ENCODE results near the gene HPSE. TPM values are rescaled to one million over a fixed set of nuclear protein-coding genes. Genes with fewer than 3 reads are reported as not detected.

Gene HPSE
- total and polyA plus RNA-seq, 4 donors = 0.43 to 4.7 (median 1.0) TPM

- peak overlapping the region in 1 of 3 donors; percentile 8 for H3K4me3 ChIP-seq (ENCODE audit: low read depth in 1 of 3, low read length in 3 of 3)
- H3K4me1 ChIP-seq (ENCODE audit: control insufficient read depth in 4 of 4, insufficient read depth in 4 of 4, low read length in 3 of 4) = no peaks in the 10 kb centered on the region
- peaks cover 0 to 14% (median 7%) of the 10 kb centered on the region in 4 donors for H3K9me3 ChIP-seq (ENCODE audit: control insufficient read depth in 4 of 4, low read length in 3 of 4)
- WGBS = 93% methylated on average over 5 of the region's 5 CpGs
- no peak for TF ChIP-seq FOXA2 (IDR thresholded peaks at IDR 0.05)
- no peak for TF ChIP-seq RAD21 (IDR thresholded peaks at IDR 0.05)
- no peak for TF ChIP-seq REST (IDR thresholded peaks at IDR 0.05)
- no peak for TF ChIP-seq SP1 (IDR thresholded peaks at IDR 0.05)
- no peak for TF ChIP-seq YY1 (IDR thresholded peaks at IDR 0.05)
- TF ChIP-seq RXRA (IDR thresholded peaks at IDR 0.05) = no peak
- TF ChIP-seq FOXA1 (IDR thresholded peaks at IDR 0.05) = no peak
- no peak for TF ChIP-seq EGR1 (IDR thresholded peaks at IDR 0.05; ENCODE audit: low read depth in 2 of 2)
- DNase-seq (ENCODE audit: low spot score) = no peak
- no peaks in the 10 kb centered on the region for H3K27me3 ChIP-seq (ENCODE audit: control insufficient read depth in 4 of 4, insufficient read depth in 4 of 4, low read length in 3 of 4)
- no peak overlapping the region for H3K9ac ChIP-seq (ENCODE audit: low read depth in 1 of 2, low read length in 2 of 2)
- no peak overlapping the region for H3K27ac ChIP-seq (ENCODE audit: low read depth in 1 of 2, low read length in 2 of 2)
- H3K36me3 ChIP-seq (ENCODE audit: control insufficient read depth in 4 of 4, insufficient read depth in 3 of 4, low read depth in 1 of 4, low read length in 3 of 4) = no peaks in the 10 kb centered on the region
Observed at GRCh38 chr4:83378419-83378818, 43.8 kb upstream of the HPSE start.

DNA sequence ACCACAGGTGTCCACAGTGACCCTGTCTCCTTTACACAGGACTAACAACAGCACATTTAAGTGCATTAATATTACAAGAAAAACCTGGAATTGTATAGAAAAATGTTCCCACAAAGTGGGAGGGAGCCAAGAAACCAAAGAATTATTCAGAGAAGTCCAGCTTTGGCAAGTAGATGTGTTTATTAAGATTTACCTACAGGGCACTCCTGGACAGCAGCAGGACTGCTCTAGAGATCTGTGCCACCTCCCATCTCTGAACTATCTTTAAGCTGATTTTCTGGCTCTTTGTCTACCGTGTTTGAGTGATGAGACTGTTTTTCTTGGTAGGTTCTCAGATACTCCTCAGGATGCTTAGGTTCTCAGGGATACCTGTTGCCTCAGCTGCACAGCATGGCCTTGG is 38.3 kb upstream of the HPSE start:
- TF ChIP-seq RAD21 (IDR thresholded peaks at IDR 0.05) = no peak
- Histone ChIP-seq H3K9me3 (ENCODE audit: control insufficient read depth in 4 of 4, low read length in 3 of 4) (peaks cover 0 to 4% (median under 1%) of the 10 kb centered on the region in 4 donors), H3K27ac (ENCODE audit: low read depth in 1 of 2, low read length in 2 of 2) (no peak overlapping the region), H3K9ac (ENCODE audit: low read depth in 1 of 2, low read length in 2 of 2) (no peak overlapping the region), H3K4me3 (ENCODE audit: low read depth in 1 of 3, low read length in 3 of 3) (no peak overlapping the region), H3K4me1 (ENCODE audit: control insufficient read depth in 4 of 4, insufficient read depth in 4 of 4, low read length in 3 of 4) (no peaks in the 10 kb centered on the region), H3K27me3 (ENCODE audit: control insufficient read depth in 4 of 4, insufficient read depth in 4 of 4, low read length in 3 of 4) (no peaks in the 10 kb centered on the region), H3K36me3 (ENCODE audit: control insufficient read depth in 4 of 4, insufficient read depth in 3 of 4, low read depth in 1 of 4, low read length in 3 of 4) (no peaks in the 10 kb centered on the region)
- WGBS = 87% methylated on average over 1 of the region's 1 CpG
- no peak for DNase-seq (ENCODE audit: low spot score)

- TF ChIP-seq TAF1 (conservative IDR thresholded peaks at IDR 0.05) (no peak), NR2F2 (IDR thresholded peaks at IDR 0.05) (no peak)
- H3K9me3 ChIP-seq (ENCODE audit: control insufficient read depth in 4 of 4, low read length in 3 of 4) = no peaks in the 10 kb centered on the region
- no peak overlapping the region for H3K27ac ChIP-seq (ENCODE audit: low read depth in 1 of 2, low read length in 2 of 2)
- no peak for DNase-seq (ENCODE audit: low spot score)
- H3K36me3 ChIP-seq (ENCODE audit: control insufficient read depth in 4 of 4, insufficient read depth in 3 of 4, low read depth in 1 of 4, low read length in 3 of 4) = no peaks in the 10 kb centered on the region
- 66% methylated on average over 1 of the region's 1 CpG for WGBS
- H3K4me3 ChIP-seq (ENCODE audit: low read depth in 1 of 3, low read length in 3 of 3) = no peak overlapping the region
- no peaks in the 10 kb centered on the region for H3K27me3 ChIP-seq (ENCODE audit: control insufficient read depth in 4 of 4, insufficient read depth in 4 of 4, low read length in 3 of 4)
- no peaks in the 10 kb centered on the region for H3K4me1 ChIP-seq (ENCODE audit: control insufficient read depth in 4 of 4, insufficient read depth in 4 of 4, low read length in 3 of 4)
- no peak overlapping the region for H3K9ac ChIP-seq (ENCODE audit: low read depth in 1 of 2, low read length in 2 of 2)
Observed at GRCh38 chr4:83371936-83372335, 37.3 kb upstream of the HPSE start.

DNA sequence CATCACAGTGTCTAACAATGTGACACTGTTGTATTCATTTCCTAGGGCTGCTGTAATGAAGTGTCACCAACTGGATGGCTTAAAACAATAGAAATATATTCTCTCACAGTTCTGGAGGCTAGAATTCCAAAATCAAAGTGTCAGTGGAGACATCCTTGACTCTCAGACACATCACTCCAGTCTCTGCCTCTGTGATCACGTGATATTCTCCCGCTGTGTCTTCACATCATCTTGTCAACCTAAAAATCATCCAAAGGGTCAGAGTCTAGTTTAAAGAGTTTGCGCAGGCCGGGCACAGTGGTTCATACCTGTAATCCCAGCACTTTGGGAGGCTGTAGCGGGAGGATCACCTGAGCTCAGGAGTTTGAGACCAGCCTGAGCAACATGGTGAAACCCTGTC is 36.6 kb upstream of the HPSE start:
- Histone ChIP-seq H3K9me3 (ENCODE audit: control insufficient read depth in 4 of 4, low read length in 3 of 4) (no peaks in the 10 kb centered on the region), H3K27me3 (ENCODE audit: control insufficient read depth in 4 of 4, insufficient read depth in 4 of 4, low read length in 3 of 4) (no peaks in the 10 kb centered on the region), H3K27ac (ENCODE audit: low read depth in 1 of 2, low read length in 2 of 2) (no peak overlapping the region), H3K36me3 (ENCODE audit: control insufficient read depth in 4 of 4, insufficient read depth in 3 of 4, low read depth in 1 of 4, low read length in 3 of 4) (no peaks in the 10 kb centered on the region), H3K4me1 (ENCODE audit: control insufficient read depth in 4 of 4, insufficient read depth in 4 of 4, low read length in 3 of 4) (no peaks in the 10 kb centered on the region), H3K4me3 (ENCODE audit: low read depth in 1 of 3, low read length in 3 of 3) (no peak overlapping the region), H3K9ac (ENCODE audit: low read depth in 1 of 2, low read length in 2 of 2) (no peak overlapping the region)
- WGBS = 94% methylated on average over 5 of the region's 5 CpGs
- no peak for DNase-seq (ENCODE audit: low spot score)
- TF ChIP-seq HNF4G (IDR thresholded peaks at IDR 0.05) = no peak

All from liver (tissue), 9 donors.